ENCODE measurements around the gene CCN5.

Gene CCN5

GRCh38 chr20:44717986-44718385 is 2.8 kb downstream of the CCN5 start:
- no peak for DNase-seq

GRCh38 chr20:44719841-44720240 is 4.7 kb downstream of the CCN5 start:
- no peak for DNase-seq

- DNase-seq = no peak
Measured at GRCh38 chr20:44720621-44720996, 5.4 kb downstream of the CCN5 start.

- no peak for DNase-seq
Measured at GRCh38 chr20:44720997-44721784, 6.0 kb downstream of the CCN5 start.

GRCh38 chr20:44721785-44722054 is 6.6 kb downstream of the CCN5 start:
- no peak for DNase-seq

GRCh38 chr20:44722990-44723389 is 7.8 kb downstream of the CCN5 start:
- DNase-seq = no peak

GRCh38 chr20:44723391-44723790 is 8.2 kb downstream of the CCN5 start:
- DNase-seq = no peak

- no peak for DNase-seq
Measured at GRCh38 chr20:44723798-44724362, 8.7 kb downstream of the CCN5 start.

- no peak for DNase-seq
Measured at GRCh38 chr20:44724423-44725091, 9.4 kb downstream of the CCN5 start.

- no peak for DNase-seq
Measured at GRCh38 chr20:44725837-44726236, 10.7 kb downstream of the CCN5 start.

- no peak for DNase-seq
Measured at GRCh38 chr20:44727039-44727438, 11.9 kb downstream of the CCN5 start.

- no peak for DNase-seq
Measured at GRCh38 chr20:44727651-44728050, 12.5 kb downstream of the CCN5 start.

- no peak for DNase-seq
Measured at GRCh38 chr20:44728801-44729443, 13.8 kb downstream of the CCN5 start.

GRCh38 chr20:44730441-44730840 is 15.3 kb downstream of the CCN5 start:
- no peak for DNase-seq

- no peak for DNase-seq
Measured at GRCh38 chr20:44731657-44732056, 16.5 kb downstream of the CCN5 start.

- no peak for DNase-seq
Measured at GRCh38 chr20:44732327-44732726, 17.2 kb downstream of the CCN5 start.

GRCh38 chr20:44733341-44734069 is 18.3 kb downstream of the CCN5 start:
- peak; percentile 51 for DNase-seq

GRCh38 chr20:44734938-44735337 is 19.8 kb downstream of the CCN5 start:
- DNase-seq = no peak

GRCh38 chr20:44735816-44736169 is 20.6 kb downstream of the CCN5 start:
- no peak for DNase-seq

GRCh38 chr20:44736170-44737021 is 21.2 kb downstream of the CCN5 start:
- no peak for DNase-seq

GRCh38 chr20:44737116-44737515 is 21.9 kb downstream of the CCN5 start:
- no peak for DNase-seq

GRCh38 chr20:44738813-44739477 is 23.8 kb downstream of the CCN5 start:
- peak; percentile 20 for DNase-seq
